RWPE1 (cell line): ENCODE measurements around the gene ZNF598.
"Not testable (repeated sequence)": the region's sequence is repeated elsewhere in the genome, so short reads cannot be mapped to it uniquely, and the experiment has no call there.

Experiments
- CTCF ChIA-PET: fragments of 350-600 bp; sonication (Branson Sonifier 250); formaldehyde crosslinking; extraction: SDS; loops from one replicate; lab custom pipeline; 2021; lab: Yijun Ruan, JAX
- POLR2A ChIA-PET: fragments of 400-600 bp; formaldehyde crosslinking; extraction: SDS; loops from one replicate; lab custom pipeline; 2020; ENCODE audit warnings: antibody characterized with exemption; ENCODE audit not compliant: low non-redundant PET; lab: Yijun Ruan, JAX
- DNase-seq: peaks from one replicate; pipeline ENCODE4 v3.0.0; 2012; ENCODE audit warnings: low spot score
- H3K27ac ChIP-seq: fragments of 450-650 bp; 2 replicates; pipeline ENCODE4 v1.5.1; 2017
- TF ChIP-seq, protein P1 (sequence below): fragments of 450-650 bp; conservative IDR thresholded peaks from 2 replicates; pipeline ENCODE4 v1.5.1; 2017; ENCODE audit warnings: low read depth, mild to moderate bottlenecking

ZNF598 gene

DNA sequence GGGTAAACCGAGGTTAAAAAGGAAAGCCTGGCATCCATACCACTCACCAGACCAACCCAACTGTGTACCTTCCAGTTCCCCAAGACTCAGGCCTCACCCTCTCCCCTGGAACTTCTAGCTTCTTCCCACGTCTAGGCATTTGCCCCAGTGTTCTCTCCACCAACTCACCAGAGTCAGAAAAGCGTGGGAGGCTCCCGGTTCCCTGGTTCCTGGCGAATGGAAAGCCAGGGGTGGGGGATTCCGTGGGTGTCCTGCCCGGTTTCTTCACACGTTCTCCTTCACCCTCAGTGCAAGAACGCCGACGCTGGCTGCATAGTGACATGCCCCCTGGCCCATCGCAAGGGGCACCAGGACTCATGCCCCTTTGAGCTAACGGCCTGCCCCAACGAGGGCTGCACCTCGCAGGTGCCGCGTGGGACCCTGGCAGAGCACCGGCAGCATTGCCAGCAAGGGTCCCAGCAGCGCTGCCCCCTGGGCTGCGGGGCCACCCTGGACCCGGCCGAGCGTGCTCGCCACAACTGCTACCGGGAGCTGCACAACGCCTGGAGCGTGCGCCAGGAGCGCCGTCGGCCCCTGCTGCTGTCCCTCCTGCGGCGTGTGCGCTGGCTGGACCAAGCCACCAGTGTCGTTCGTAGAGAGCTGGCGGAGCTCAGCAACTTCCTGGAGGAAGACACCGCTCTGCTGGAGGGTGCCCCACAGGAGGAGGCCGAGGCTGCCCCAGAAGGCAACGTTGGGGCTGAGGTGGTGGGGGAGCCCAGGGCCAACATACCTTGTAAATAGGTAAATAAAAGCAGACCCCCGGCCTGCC lies 41.3 kb downstream of the ZNF598 start:
- peak overlapping the region; percentile 94 for H3K27ac ChIP-seq
- ChIA-PET POLR2A (no interaction called here), CTCF (no interaction called here)
- no peak for DNase-seq
- TF ChIP-seq, protein P1, sequence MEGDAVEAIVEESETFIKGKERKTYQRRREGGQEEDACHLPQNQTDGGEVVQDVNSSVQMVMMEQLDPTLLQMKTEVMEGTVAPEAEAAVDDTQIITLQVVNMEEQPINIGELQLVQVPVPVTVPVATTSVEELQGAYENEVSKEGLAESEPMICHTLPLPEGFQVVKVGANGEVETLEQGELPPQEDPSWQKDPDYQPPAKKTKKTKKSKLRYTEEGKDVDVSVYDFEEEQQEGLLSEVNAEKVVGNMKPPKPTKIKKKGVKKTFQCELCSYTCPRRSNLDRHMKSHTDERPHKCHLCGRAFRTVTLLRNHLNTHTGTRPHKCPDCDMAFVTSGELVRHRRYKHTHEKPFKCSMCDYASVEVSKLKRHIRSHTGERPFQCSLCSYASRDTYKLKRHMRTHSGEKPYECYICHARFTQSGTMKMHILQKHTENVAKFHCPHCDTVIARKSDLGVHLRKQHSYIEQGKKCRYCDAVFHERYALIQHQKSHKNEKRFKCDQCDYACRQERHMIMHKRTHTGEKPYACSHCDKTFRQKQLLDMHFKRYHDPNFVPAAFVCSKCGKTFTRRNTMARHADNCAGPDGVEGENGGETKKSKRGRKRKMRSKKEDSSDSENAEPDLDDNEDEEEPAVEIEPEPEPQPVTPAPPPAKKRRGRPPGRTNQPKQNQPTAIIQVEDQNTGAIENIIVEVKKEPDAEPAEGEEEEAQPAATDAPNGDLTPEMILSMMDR, result no peak

DNA sequence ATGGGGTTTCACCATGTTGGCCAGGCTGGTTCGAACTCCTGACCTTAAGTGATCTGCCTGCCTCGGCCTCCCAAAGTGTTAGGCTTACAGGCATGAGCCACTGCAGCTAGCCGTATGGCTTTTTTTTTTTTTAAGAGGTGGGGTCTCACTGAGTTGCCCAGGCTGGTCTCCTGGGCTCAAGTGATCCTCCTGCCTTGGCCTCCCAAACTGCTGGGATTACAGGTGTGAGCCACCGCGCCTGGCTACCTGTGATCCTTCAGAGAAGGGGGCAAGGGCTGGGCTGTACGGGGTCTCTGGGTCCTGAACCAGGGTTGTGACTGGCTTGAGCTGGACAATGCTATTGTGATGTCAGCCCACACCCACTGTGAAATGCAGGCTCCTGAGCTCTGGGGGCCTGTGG lies 43.2 kb downstream of the ZNF598 start, which contains the start of gene RNF151:
TSS of gene RNF151 (plus strand) at position 397 of the 400 bp plus-strand sequence. CDS start 26 bp downstream, outside the sequence.
- TF ChIP-seq, protein P1, result no peak
- CTCF ChIA-PET, result interaction anchor here (0.6 kb wide), 2 partner anchors 37 to 120 kb away, joined by 3 to 5 read pairs; no protein-coding TSS in a partner anchor
- DNase-seq, result no peak
- POLR2A ChIA-PET, result interaction anchor here (0.7 kb wide), 1 partner anchor 10 kb away, joined by 3 read pairs; no protein-coding TSS in a partner anchor
- H3K27ac ChIP-seq, result peak within 1 kb of the TSS; percentile 94

DNA sequence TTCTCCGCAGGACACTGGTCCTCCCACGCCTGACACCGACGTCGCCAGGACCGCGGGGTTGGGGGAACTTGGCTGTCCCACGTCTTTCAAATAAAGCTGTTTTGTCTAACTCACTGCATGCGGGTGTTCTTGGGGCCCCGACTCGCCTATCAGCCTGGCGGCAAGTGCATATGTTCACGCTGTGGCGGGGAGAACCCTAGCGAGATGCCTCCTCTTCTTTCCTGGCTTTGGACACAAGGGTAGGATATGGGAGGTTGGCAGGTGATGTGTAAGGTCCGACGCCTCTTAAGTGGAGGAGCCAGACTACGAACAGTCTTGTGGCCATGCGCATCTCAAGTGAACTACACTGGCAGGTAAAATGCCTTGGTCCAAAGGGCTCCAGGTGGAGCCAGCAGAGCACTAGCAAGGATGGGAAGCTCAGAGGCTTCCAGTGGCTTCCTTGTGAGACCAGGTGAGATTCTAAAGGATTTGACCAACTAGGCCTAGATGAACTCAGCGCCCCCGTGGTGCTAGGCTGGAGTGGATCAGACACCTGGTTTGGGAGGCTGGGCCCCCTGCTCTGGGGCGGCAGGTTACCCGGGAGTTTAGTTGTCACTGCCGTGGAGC lies 44.1 kb downstream of the ZNF598 start:
- peak overlapping the region; percentile 94 for H3K27ac ChIP-seq
- no peak for DNase-seq
- TF ChIP-seq, protein P1, result no peak
- POLR2A ChIA-PET, result interaction anchor here (0.5 to 1.9 kb wide), 6 partner anchors 13 to 82 kb away, joined by 3 to 8 read pairs (median 3); partner anchors contain the start of gene GFER
- CTCF ChIA-PET, result interaction anchor here (0.6 to 0.7 kb wide), 2 partner anchors 29 to 46 kb away, joined by 3 read pairs; no protein-coding TSS in a partner anchor

DNA sequence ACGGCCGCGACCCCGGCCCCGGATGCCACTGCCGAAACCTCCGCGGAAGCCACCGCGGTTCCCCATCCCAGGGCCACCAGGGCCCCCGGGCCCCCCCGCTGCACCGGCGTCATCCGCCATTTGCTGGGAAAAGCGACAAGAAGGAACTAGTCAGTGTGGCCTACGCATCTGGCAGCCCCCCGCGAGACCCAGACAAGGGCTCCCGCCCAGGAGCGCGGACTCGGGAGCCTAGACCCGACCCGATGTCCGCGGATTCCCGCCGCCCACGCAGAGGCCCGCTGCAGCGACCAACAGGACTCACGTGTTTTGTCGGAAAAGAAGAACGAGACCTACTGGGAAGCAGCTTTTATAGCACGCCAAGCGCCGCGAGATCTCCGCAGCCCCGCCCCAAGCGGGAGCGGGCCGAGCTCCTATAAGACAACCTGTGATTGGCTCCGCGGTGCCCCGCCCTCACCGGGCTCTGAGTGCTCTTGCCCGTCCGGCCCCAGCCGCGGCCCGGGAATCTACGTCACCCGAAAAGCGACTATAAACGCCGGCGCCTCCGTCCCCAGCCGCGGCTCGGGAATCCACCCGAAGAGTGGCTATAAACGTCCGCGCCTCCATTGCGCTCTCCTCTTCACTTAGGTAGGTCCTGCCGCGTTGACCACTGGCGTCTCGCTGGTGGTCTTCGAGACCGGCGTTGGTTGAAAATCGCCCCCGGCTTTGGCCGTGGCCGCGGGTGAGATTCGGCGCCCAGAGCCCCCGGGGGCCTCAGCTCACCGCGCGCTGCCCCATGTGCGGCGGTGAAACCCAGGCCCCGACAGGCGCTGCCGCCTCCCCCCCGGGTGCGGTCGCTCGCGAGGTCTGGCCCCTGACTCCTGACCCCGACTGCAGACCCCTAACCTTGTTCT lies 44.9 kb downstream of the ZNF598 start, which contains the start of gene RPS2:
TSS of gene RPS2 (minus strand) at position 321 of the 890 bp plus-strand sequence. CDS start at position 120, 201 bp downstream.
- ChIA-PET POLR2A (interaction anchor here (0.5 to 1.9 kb wide), 8 partner anchors 13 to 82 kb away, joined by 3 to 8 read pairs (median 3); partner anchors contain the start of gene GFER), CTCF (interaction anchor here (0.7 kb wide), 1 partner anchor 46 kb away, joined by 3 read pairs; no protein-coding TSS in a partner anchor)

DNA sequence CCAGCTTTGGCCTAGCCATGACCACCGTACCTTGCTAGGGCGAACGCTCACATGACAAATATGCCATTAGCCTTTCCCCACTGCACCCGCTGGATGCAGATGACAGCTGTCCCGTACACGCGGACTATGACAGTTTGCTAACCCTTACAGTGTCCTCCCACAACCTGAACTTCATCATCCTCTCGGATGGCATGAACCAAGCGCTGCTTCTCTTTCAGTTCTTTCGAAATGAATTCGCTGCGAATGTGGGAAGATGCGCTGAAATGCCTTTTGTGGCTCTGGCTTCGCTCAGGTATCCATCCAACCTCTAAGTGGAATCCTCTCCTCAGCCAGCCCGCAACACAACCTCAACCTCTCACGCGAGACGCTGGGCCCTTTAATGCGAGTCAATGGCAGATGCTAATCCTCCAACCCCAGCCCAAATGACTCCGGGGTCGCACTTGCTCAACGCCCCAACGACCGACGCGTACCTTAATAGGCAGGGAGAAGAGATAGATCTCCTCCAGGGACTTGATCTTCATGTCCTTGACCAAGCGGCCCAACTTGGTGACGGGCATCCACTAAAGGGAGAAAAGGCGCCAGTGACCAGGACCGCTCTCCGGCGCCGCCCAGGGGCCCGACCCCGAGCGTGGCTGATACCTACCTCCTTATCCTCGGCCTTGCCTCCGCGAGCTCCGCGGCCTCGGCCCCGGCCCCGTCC lies 45.7 kb downstream of the ZNF598 start:
- peak overlapping the region; percentile 94 for H3K27ac ChIP-seq
- POLR2A ChIA-PET, result interaction anchor here (0.5 to 1.9 kb wide), 6 partner anchors 12 to 1204 kb away, joined by 3 to 8 read pairs (median 3); no protein-coding TSS in a partner anchor
- TF ChIP-seq, protein P1, result no peak
- DNase-seq, result no peak
- CTCF ChIA-PET, result no interaction called here

More for the DNA sequence above, 44.9 kb downstream of the ZNF598 start, which contains the start of gene RPS2:
- H3K27ac ChIP-seq, result peak within 1 kb of the TSS; percentile 94
- TF ChIP-seq, protein P1, result no peak
- DNase-seq, result peak; percentile 98

DNA sequence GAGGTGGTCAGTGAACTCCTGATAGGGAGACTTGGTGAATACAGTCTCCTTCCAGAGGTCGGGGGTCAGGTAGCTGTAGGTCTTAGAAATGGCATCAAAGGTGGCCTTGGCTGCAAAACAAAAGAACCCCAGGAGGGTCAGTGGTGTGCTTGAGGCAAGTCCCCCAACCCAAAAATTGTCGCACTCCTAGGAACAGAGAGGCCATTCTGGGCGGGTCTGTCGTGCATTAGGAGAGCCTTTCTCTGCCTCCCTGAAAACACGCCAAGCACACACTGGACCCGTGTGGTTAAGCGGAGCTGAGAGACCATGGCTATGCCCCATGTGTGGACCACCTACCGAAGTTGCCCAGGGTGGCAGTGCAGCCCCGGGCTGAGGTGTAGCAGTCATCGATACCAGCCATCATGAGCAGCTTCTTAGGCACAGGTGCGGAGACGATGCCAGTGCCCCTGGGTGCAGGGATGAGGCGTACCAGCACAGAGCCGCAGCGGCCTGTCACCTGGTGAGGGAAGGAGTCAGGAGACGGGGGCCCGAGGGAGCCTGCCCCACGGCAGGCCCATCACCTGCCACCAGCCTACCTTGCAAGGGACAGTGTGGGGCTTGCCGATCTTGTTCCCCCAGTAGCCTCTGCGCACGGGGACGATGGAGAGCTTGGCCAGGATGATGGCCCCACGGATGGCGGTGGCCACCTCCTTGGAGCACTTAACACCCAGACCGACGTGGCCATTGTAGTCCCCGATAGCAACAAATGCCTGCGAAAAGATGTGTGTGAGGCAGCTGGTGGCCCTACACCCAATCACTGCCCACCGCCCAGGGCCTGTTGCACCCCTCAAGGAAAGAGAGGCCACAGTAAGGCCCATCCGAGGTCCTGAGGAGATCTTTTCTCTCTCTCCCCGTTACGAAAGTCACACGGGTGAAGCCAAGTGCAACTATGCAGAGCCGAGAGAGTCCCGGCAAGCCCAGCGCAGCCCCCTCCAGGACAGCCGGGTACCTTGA lies 47.2 kb downstream of the ZNF598 start:
- DNase-seq, POLR2A ChIA-PET: not testable (repeated sequence)

More for the DNA sequence above, 47.2 kb downstream of the ZNF598 start:
- peak overlapping the region; percentile 94 for H3K27ac ChIP-seq
- CTCF ChIA-PET, result not testable (repeated sequence)
